Stimulated activated CD4-positive, alpha-beta T cell treated with anti-CD3 and anti-CD28 coated beads, Interleukin-1b, Interleukin-23, amount 100 ng/mL, for 24 hours (primary cell): ENCODE measurements around the gene MARCHF10.

ENCODE experiments used
- DNase-seq, 4 experiments: peaks; one replicate each; pipeline ENCODE4 v3.0.0-alpha.2; 2020; ENCODE audit warnings: low read depth in 4 of 4, low spot score in 1 of 4

The MARCHF10 gene

DNA sequence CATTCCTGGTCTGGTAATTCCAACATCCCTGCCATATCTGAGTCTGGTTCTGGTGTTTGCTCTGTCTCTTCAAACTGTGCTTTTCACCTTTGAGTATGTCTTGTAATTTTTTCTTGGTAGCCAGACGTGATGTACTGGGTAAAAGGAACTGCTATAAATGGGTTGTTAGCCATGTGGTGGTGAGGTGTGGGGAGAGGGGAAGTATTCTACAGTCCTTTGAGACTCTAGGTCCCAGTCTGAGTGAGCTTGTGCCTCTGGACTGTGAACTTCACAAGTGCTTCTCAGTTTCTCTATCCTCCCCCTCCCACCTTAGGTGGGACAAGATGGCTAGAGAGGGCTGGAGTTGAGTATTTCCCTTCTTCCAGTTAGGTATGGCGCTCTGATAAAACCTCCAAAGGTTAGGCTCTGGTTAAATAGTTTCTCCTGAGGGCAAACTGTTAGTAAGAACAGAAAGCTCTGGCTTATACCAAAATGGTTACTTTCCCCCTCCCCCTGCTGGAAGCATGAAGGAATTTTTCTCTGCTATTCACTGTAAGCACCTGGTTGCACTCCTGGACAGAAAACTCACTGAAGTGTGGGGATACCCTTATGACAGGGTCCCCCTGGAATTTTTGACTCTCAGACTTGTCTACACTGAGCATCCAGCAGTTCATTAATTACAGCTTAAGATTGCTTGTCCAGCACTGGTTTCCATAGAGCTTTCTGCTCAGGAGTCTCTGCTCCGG is 87.8 kb downstream of the MARCHF10 start:
- DNase-seq = no peak

DNA sequence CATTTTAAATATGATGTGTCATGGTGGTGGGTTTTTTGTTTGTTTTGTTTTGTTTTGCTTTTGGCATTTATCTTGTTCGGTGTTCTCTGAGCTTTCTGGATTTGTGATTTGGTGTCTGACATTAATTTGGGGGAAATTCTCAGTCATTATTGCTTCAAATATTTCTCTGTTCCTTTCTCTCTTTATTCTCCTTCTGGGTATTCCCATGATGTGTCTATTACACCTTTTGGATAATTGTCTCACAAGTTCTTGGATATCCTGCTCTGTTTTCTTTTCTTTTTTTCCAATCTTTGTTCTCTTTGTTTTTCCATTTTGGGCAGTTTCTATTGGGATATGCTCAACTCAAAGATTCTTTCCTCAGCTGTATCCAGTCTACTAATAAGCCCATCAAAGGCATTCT is 88.5 kb downstream of the MARCHF10 start:
- DNase-seq = no peak

DNA sequence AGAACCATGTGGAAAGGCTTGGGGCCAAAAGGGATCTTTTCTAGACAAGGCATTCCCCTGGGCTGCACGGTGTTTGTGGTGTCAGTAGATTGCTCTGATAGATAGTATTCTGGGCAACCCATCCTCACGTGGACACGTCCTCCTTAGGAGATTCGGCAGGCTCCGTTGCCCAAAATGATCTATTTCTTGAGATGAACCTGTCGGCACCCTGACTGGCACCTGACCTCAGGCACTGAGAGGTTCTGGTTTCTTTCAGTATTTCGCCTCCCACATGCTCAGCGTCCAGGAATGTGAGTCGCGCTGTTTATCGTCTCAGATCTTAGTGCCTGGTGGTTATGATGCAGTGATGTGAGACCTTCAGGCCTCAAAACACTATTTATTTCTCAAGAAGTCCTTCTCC is 89.7 kb downstream of the MARCHF10 start:
- DNase-seq = no peak

DNA sequence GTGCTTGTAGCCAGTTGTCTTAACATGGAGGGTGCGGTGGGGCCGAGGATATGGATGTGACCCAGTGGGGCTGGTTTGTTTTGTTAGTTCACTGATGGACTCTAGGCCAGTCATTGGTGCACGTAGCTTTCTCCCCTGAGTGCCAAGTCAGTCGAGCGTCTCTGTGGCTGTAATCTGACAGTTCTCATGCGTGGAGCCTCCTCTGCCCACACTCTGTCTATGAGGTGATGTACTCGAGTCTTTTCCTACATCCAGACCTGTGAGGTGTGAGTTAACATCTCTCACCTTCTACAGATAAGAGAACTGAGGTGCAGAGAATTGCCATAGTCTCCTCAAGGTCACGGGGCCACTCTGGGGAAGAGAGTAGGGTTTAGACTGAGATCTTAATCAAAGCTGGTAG is 90.2 kb downstream of the MARCHF10 start:
- no peak for DNase-seq

DNA sequence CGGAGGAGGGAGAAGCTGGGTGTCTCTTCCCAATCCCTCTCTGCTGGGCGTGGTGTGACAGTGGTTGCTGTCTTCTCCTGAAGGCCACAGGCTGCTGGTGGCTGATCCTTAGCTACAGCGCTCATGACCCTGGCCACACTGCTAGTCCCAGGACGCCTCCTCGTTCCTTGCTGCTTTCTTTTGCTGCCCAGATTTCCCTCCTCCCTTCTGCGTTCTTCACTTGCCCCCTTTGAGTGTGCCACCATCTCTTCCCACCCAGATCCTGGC is 90.6 kb downstream of the MARCHF10 start:
- no peak for DNase-seq

DNA sequence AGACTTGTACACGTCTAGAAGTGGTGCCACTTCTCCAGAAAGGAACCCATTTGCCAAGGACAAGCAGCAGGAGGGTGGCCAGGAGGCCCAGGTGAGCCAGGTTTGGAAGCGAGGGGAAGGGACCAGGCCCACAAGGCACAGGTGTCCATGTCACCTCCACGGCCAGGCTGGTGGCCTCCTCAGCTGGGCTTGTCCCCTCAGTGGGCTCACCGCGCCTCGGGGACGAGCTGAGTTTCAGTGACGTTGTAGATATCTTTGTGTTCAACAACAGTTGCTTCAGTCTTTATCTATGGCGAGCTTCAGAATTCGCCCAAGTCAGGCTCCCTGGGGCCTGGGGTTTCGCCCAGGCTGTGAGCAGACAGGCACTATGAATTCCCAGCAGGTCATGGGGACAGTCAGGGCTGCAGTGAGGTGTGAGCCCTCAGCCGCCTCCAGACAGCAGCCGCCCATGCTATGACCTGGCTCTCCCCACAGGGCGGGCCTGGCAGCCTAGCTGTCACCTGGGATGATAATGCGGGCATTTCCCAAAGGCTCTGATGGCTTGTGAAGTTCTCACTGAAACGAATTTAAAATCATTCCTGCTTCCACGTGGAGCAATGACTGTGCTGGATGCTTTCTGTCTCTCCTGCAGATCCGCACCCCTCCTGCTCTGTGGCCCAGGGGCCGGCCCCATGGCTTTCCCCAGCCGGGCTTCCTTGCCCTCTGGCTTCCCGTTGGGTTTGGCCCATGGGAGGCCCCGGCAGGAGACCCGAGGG is 91.1 kb downstream of the MARCHF10 start:
- no peak for DNase-seq

DNA sequence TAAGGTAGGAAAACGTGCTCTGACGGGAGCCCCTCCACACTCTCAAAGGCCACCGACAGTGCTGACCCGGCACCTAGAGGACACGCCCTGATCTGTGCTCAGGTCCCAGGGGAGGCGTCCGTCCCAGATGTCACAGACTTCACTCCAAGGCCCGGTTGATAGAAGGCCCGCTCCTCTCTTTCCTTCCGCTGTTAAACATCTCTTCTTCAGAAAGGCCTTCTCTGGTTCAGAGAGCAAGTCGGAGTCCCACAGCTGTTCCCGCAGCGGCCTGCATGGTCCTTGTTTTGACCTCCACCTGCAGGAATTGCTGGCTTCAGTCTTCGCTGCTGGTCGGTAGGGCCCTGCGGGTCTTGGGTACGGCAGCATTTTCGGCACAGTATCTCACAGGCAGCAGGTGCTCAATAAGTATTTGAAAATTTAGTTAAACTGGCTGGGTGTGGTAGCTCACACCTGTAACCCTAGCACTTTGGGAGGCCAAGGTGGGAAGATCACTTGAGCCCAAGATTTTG is 92.2 kb downstream of the MARCHF10 start:
- no peak for DNase-seq

DNA sequence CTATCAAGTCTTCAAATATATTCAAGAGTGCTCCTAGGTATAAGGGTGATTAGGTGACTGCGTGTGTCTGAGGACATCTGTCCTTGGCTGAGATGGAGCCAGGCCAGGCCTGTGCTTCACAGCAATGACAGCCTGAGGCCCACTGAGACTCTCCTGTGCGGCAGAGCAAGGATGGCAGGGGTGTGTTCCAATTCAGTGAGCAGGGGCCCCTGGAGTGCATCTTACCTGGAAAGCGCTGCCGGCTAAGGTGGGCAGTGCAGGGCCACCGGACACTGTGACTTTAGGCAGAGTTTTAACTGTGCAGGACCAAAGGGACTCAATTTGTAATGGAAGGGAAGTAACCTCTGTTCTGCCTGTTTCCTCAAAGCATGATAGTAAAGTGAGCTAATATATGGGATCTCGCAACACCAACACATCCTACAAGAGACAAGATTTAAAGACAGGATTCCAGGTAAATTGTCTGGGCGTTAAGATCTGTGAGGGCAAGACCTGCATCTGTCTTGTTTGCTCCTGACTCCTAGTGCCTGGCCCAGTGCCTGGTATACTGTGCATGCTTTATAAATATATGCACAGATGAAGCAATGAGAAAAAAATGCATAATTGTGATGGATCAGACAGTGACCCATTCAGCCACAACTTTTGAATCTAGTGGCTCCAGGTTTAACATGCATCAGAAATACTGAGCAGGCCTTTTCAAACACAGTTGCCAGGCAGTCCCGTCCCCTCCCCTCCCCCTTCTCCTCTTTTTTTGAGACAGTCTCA is 93.9 kb downstream of the MARCHF10 start:
- DNase-seq = no peak

DNA sequence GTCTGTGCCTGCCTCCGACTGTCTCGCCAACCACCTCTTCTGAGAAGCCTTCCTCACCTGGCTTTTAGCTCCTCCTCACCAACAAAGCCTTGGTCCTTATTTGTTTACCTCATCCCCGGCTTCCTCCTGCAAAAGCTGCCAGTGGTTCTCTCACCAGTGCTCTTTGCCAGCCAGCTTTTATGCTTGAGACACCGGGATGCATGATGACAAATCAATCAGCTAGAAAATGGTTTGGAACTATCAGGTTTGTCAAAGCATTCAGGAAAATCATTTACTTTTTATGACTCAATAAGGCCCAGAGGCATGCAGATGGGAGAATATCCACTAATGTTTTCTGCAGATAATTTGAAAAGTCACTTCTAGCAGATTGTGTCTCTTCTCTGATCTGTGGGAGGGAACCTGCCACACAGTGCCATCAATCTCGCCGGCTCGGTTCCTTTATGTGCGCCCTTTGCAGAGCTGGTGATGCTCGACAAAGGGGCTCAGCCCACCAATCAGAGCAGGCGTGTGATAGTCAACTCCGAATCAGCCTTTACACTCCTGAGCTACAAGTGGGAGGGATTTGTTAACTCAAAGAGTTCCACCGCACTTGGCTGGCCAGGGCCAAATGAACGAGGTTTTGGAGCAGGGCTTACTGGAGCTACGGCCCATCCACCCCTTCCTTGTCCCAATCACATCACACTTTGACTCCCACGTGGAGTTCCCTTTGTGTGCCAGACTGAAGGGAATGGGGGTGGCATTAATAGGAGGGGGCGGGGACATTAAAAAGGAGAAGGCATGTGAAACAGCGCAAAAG is 94.8 kb downstream of the MARCHF10 start:
- no peak for DNase-seq

DNA sequence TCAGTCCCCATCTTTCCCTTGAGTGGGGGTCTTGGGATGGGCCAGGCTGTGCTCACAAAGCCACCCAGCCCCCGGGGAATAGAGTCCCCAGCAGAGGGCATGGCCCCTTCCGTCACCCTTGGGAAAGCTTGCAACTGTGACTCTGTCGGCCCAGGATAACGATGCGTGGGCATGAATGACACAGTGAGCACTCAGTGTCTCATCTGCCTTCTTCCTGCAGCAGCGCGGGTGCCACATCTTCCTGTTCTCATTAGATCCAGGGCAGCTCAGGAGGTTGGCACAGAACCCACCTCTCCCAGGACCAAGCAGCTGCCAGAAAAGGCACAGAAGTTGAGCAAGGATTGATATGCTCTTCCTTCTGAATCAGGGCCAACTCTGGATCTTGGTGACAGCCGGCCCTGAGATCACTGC is 95.9 kb downstream of the MARCHF10 start:
- DNase-seq = no peak

DNA sequence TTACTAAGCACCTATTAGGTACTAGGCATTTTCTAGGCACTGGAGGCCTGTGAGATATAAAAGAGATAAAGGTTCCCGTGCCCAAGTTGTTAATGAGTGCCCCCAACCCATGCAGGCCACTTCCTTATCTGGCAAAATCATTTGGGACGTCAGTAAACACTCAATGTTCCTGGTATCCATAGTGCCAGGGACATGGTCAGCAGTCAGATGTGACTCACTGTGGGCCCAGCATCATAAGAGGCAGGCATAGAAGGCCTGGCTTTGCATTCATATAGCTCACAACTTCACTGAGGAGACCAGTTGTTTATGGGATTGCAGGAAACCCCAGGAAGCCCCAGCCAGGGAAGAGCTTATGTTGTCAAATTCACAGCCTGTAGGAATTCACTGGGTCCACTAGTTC is 99.5 kb downstream of the MARCHF10 start:
- no peak for DNase-seq

DNA sequence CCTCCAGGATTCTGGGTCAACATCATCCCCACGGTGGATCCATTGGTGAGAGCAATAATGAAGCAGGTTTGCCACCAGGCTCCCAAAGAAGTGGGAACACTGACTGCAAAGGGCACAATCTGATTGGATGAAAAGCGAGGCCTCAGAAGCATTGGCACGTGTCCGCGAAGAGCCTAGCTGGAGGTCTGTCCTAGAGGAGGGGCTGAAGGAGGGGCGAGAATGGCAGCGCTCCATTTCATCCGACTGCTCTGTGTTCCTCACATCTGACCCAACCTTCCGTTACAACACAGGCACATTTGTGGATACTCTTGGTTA is 100.7 kb downstream of the MARCHF10 start:
- no peak for DNase-seq

DNA sequence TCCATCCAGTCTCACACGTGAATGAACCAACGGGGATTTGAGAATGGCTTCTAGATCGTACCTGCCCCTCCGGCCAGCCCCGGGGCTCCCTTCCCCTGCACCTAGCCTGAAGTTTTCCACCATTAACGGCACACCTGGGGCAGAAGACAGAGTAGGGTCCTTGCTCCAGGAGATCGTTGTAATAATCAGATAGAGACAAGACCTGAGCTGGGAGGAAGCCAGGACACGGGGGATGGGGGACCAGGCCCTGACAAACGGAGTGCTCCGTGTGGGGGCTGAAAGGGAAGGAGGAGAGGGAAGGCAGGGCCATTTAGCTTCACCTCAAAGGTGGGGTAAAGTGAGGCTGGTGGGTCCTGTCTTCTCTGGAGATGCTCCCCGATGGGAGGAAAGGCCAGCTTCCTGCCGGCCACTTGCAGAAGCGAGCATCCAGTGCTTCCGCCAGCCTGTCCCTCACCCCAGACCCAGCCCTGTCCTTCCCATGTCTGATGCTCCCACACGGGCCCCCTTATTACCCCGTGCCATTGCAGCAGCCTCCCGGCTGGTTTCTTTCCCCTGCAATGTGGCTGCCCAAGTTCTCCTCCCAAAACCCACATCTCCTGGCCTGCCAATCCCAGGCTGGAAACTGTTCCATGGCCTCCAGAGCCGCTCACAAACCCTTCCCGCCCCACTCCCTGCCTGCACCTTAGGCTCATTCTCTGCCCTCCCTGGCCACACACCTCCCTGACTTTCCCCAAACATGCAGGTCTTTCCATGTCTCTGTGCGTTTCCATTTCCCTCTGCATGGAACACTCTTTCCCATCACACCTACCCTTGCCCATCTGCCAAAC is 101.3 kb downstream of the MARCHF10 start:
- DNase-seq = no peak

DNA sequence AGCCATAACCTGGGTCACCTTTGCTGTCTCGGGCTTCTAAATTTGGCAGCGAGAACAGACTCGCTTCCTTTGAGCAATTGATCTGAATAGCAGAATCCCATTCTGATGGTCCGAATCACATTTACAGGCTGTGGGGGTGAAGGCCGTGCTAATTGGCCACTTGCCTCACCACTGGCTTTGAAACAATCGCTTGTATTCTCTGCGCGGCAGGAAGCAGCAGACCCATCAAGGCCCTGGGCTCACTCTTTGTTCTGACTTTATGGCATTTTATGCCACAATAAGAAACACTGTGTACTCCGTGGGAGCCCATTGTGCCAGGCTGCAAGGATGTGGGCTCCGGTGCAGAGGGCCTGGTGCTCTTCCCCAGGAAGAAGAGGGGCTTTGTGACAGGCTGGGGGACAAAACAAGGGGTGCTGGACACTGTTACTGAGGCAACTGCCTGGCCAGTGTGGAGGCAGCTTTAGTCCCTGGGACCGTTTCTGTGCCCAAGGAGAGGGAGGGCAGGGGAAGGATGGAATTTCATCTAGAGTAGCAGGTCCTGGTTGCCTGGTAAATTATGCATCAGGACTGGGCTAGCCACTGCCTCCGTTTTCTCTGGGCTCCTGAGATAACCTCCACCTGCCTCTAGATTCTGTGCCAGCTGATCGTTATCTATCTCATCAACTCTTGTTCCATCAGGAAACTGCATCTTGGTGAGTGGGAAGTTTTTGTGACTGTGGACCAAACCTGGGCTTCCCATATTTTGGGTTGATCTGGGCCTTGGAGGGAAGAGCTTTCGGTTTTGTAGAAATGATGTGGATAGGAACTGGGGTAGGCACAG is 102.1 kb downstream of the MARCHF10 start:
- DNase-seq = no peak

DNA sequence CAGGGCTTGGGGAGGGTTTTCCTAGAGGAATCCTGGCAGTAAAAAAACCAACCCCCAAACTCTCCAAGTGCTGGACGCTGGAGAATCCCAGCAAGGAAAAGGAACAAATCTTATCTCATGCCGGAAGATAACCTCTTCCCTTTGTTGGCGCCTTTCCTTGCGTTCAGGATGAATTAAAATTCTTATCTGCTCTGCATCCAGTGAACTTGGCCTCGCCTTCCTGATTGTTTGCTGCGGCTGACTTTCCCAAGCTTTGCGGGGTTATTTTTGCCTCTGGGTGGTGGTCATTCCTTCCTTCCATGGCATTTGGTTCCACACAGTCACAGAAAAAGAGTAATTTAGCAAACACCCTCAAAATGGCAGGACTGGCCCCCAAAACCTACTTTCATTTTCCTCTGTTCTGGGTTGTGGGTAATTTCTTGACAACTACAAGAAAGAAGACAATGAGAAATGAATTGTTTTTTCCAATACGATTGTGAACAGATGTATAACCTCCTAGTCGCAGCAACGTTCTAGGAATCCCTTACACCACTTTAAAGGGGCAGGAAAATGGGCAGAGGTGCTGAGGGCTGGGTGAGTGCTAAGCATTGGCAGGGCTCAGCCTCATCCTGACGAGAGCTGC is 102.8 kb downstream of the MARCHF10 start:
- no peak for DNase-seq

DNA sequence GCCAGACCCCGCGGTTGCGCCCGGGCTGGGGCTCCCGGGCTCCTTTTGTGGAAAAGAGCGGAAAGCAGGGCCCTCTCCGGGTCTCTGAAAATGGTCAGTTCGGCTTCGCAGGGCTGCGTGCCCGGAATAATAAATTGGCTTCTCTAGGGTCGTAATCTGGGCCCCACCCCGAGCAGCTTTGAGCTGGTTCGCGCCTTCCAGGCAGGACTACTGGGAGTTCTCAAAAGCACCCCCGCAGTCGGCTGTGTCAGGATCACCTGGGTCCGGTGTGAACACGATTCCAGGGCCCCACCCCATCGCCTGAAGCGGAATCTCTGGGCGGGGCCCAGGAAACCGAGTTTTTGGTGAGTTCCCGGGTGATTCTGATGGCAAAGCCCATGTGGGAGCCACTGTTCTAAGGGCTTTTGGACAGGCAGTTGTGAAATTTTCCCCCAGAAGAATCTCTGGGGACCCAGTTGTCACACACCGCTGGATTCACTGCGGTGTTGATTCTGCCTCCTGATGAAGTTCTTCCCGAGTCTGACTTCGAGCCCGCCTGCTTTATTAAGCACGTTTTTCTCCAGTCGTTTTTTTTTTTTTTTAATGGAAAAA is 103.6 kb downstream of the MARCHF10 start:
- DNase-seq = no peak

DNA sequence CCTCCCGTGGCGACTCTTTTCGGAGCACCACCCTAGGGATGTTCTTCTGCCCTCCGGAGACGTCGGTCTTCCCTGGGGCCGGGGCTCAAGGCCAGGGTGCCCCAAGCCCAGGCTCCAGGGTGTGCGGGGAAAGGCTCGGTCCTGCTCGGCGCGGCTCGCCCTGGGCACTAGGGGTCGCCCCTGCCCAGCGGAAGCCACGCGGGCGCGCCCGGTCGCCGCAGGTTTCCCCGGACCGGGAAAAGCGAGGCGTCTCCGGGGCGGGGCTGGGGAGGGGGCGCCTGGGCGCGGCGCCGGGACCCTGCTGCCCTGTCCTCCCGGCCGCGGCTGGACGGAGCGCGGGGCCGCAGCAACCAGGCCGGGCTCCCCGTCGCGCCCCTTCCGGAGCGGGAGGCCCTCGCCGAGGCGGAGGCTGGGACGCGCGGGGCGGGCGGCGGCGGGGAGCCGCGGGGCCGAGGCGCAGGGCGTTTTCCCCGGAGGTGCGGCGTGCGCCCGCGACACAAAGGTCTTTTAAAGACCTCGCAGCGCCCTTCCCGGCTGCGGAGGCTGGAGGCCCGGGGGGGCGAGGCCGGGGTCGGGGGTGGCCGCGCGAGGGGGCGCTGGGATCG is 104.2 kb downstream of the MARCHF10 start:
- peak; percentile 40 to 55 (median 53) for DNase-seq

DNA sequence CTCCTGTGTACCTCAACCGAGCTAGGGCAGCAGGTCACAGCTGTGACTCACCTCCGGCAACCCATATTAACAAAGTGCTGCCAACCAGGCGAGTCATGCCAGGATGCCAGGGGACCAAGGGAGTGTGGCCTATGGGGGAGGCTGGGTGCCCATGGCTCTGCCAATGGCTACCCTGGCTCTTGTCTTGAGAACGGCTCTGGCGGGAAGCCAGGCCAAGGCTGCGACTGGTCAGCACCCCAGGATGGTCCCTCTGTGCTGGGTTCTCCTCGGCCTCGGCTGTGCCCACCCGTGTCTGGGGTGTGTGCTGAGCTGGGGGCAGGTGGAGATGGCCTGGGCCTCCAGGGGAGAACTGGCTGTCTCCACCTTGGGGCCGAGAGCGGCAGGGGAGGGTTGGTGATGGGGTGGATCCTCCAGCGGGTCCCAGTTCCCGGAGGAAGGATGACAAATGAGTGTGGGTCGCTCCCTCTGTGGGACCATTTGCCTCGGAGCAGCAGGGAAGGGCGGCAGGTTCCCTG is 104.8 kb downstream of the MARCHF10 start:
- no peak for DNase-seq
